ENCODE measurements around the gene C1orf35. TPM values are rescaled to one million over a fixed set of nuclear protein-coding genes. Genes with fewer than 3 reads are reported as not detected.

C1orf35 gene
- total RNA-seq, 2 donors from 2014 or later, result 4.5 to 4.9 TPM

GRCh38 chr1:228071839-228072657 lies 31.1 kb downstream of the C1orf35 start:
- TF ChIP-seq, protein P1, sequence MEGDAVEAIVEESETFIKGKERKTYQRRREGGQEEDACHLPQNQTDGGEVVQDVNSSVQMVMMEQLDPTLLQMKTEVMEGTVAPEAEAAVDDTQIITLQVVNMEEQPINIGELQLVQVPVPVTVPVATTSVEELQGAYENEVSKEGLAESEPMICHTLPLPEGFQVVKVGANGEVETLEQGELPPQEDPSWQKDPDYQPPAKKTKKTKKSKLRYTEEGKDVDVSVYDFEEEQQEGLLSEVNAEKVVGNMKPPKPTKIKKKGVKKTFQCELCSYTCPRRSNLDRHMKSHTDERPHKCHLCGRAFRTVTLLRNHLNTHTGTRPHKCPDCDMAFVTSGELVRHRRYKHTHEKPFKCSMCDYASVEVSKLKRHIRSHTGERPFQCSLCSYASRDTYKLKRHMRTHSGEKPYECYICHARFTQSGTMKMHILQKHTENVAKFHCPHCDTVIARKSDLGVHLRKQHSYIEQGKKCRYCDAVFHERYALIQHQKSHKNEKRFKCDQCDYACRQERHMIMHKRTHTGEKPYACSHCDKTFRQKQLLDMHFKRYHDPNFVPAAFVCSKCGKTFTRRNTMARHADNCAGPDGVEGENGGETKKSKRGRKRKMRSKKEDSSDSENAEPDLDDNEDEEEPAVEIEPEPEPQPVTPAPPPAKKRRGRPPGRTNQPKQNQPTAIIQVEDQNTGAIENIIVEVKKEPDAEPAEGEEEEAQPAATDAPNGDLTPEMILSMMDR (IDR thresholded peaks at IDR 0.05), result no peak
- H3K4me1 ChIP-seq, result no peaks in the 10 kb centered on the region
- no peak overlapping the region for H3K4me3 ChIP-seq
- no peak for DNase-seq (ENCODE audit: low spot score)
- peaks cover 0 to 4% of the 10 kb centered on the region in 2 donors for H3K27me3 ChIP-seq
- H3K9me3 ChIP-seq, result no peaks in the 10 kb centered on the region
- H3K36me3 ChIP-seq, result no peaks in the 10 kb centered on the region
- H3K27ac ChIP-seq, result no peak overlapping the region

GRCh38 chr1:228070851-228071250 lies 32.3 kb downstream of the C1orf35 start:
- H3K27ac ChIP-seq, result no peak overlapping the region
- no peaks in the 10 kb centered on the region for H3K9me3 ChIP-seq
- TF ChIP-seq, protein P1 (IDR thresholded peaks at IDR 0.05), result no peak
- H3K27me3 ChIP-seq, result peaks cover 0 to 5% of the 10 kb centered on the region in 2 donors
- H3K4me3 ChIP-seq, result no peak overlapping the region
- H3K36me3 ChIP-seq, result no peaks in the 10 kb centered on the region
- H3K4me1 ChIP-seq, result no peaks in the 10 kb centered on the region
- DNase-seq (ENCODE audit: low spot score), result no peak

DNA sequence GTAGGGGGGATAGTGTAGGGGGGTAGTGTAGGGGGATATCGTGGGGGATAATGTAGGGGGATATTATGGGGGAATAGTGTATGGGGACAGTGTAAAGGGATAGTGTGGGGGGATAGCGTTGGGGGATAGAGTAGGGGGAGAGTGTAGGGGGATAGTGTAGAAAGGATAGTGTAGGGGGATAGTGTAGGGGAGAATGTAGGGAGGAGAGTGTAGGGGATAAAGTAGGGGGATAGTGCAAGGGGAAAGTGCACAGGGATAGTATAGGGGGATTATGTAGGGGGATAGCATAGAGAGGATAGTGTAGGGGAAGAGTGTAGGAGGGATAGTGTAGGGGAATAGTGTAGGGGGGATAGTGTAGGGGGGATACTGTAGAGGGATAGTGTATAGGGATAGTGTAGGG lies 33.0 kb downstream of the C1orf35 start:
- H3K27me3 ChIP-seq, result peaks cover 0 to 12% of the 10 kb centered on the region in 2 donors
- no peaks in the 10 kb centered on the region for H3K4me1 ChIP-seq
- no peaks in the 10 kb centered on the region for H3K36me3 ChIP-seq
- H3K9me3 ChIP-seq, result no peaks in the 10 kb centered on the region
- DNase-seq (ENCODE audit: low spot score), result no peak
- H3K4me3 ChIP-seq, result no peak overlapping the region
- H3K27ac ChIP-seq, result no peak overlapping the region
- TF ChIP-seq, protein P1 (IDR thresholded peaks at IDR 0.05), result no peak

DNA sequence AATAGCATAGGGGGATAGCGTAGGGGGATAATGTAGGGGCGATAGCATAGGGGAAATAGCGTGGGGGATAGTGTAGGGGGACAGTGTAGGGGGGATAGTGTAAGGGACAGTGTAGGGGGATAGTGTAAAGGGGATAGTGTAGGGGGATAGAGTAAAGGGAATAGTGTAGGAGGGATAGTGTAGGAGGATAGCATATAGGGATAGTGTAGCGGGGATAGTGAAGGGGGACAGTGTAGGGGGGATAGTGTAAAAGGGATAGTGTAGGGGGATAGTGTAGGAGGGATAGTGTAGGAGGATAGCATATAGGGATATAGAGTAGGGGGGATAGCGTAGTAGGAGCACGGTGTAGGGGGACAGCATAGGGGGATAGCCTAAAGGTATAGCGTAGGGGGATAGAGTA lies 34.8 kb downstream of the C1orf35 start:
- Histone ChIP-seq H3K4me1 (no peaks in the 10 kb centered on the region), H3K9me3 (no peaks in the 10 kb centered on the region), H3K4me3 (no peak overlapping the region), H3K36me3 (no peaks in the 10 kb centered on the region), H3K27me3 (peaks cover 0 to 15% of the 10 kb centered on the region in 2 donors), H3K27ac (no peak overlapping the region)
- TF ChIP-seq, protein P1 (IDR thresholded peaks at IDR 0.05), result no peak
- no peak for DNase-seq (ENCODE audit: low spot score)

DNA sequence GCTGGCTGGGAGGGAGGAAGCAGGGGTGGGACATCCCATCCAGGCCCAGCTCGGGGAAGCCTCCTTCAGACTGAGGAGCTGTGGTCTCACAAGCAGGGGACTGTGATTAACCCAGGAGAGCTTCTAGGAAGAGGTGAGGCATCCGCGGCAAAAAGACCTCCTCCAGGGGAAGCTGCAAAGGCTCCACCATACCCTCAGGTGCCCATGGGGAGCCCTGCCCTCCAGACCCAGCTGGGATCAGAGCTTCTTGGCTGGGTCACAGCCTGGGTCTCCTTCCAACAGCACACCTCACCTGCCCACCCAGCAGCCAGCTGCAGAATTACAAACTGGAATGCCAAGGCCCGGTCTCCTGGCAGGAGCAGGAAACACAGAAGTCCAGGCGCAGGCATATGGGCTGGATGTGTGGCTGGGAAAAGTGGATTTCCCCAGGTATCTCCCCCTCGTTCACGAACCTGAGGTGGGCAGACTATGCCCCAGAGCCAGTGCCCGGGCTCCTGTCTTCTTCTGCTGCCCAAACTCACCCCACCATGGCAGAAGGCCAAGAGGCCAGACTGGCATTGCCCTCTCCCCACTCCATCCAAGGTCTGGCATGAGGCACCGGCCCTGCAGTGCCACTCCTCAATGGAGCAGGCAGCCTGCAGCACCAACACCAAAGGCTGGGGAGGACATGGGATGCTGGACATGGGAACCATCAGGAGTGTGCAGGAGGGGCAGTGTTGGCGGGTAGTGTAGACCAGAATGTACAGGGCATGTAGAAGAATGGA lies 36.1 kb downstream of the C1orf35 start:
- H3K27me3 ChIP-seq, result peaks cover 0 to 15% of the 10 kb centered on the region in 2 donors
- H3K4me3 ChIP-seq, result no peak overlapping the region
- H3K27ac ChIP-seq, result no peak overlapping the region
- no peaks in the 10 kb centered on the region for H3K9me3 ChIP-seq
- TF ChIP-seq, protein P1 (IDR thresholded peaks at IDR 0.05), result no peak
- no peaks in the 10 kb centered on the region for H3K4me1 ChIP-seq
- no peaks in the 10 kb centered on the region for H3K36me3 ChIP-seq
- no peak for DNase-seq (ENCODE audit: low spot score)
